HepG2 (cell line): Measurements from ENCODE around the gene KCNMB2. TPM values are rescaled to one million over a fixed set of nuclear protein-coding genes. Genes with fewer than 3 reads are reported as not detected.

Source experiments
- ATAC-seq: fragments of 200-7000 bp; cut with Tn5 transposase; 3 replicates; pipeline ENCODE4 v1.9.1; 2020; ENCODE audit warnings: mild to moderate bottlenecking, moderate library complexity
- BruUV-seq: library from RNA; stranded (reverse); fragments of 400-500 nt; replicated peaks from 2 replicates; lab custom pipeline; 2021; lab: Mats Ljungman, UMichigan
- CTCF ChIA-PET: fragments of 300-600 bp; formaldehyde crosslinking; extraction: SDS; loops from one replicate; lab custom pipeline; 2021; ENCODE audit warnings: low total read pairs, inconsistent platforms, low intra/inter-chr PET ratio; lab: Yijun Ruan, JAX
- POLR2A ChIA-PET: fragments of 350-600 bp; sonication (Branson Sonifier 250); formaldehyde crosslinking; loops from one replicate; lab custom pipeline; 2020; ENCODE audit warnings: antibody characterized with exemption, inconsistent platforms; lab: Yijun Ruan, JAX
- DNase-seq: peaks from one replicate; pipeline ENCODE4 v3.0.0-alpha.2; 2015; ENCODE audit warnings: low spot score
- FAIRE-seq: peaks from 3 replicates; lab custom pipeline; 2011; peaks lifted over from hg19 to GRCh38; lab: Jason Lieb, UNC
- H2AFZ ChIP-seq: one replicate; pipeline ENCODE4 v1.6.1; 2011; ENCODE audit warnings: low read length, inconsistent platforms
- H3K27ac ChIP-seq: fragments of 300-600 bp; 3 replicates; pipeline ENCODE4 v1.8.0; 2011; ENCODE audit warnings: mixed run types, mild to moderate bottlenecking, mixed read lengths, low read length, inconsistent platforms; ENCODE audit not compliant: insufficient read depth; ENCODE audit errors: extremely low read length
- H3K27me3 ChIP-seq, 2 experiments: fragments of 200-600 bp in 1 of 2; 2 replicates in 1 of 2; 3 replicates in 1 of 2; pipeline versions ENCODE4 v1.6.0 to v1.8.0; 2011; ENCODE audit warnings: low read length in 2 of 2, mild to moderate bottlenecking in 2 of 2, moderate library complexity in 2 of 2, inconsistent platforms in 1 of 2; ENCODE audit not compliant: insufficient read depth in 2 of 2, control insufficient read depth in 1 of 2
- H3K36me3 ChIP-seq, 2 experiments: fragments of 200-600 bp in 1 of 2; replicated peaks in 1 of 2; 2 replicates in 1 of 2; 3 replicates in 1 of 2; pipeline versions ENCODE4 v1.5.1 to v1.8.0; 2011; ENCODE audit warnings: low read length in 2 of 2, inconsistent platforms in 1 of 2; ENCODE audit not compliant: insufficient read depth in 2 of 2, control insufficient read depth in 1 of 2
- H3K4me1 ChIP-seq: 2 replicates; pipeline ENCODE4 v1.5.1; 2012; ENCODE audit warnings: low read length, inconsistent platforms; ENCODE audit not compliant: insufficient read depth
- H3K4me2 ChIP-seq: 2 replicates; pipeline ENCODE4 v1.6.0; 2011; ENCODE audit warnings: low read depth, low read length, inconsistent platforms
- H3K4me3 ChIP-seq, 3 experiments: fragments of 200-600 bp in 1 of 3; sonication (generic), shearing (Covaris generic) in 1 of 3; replicated peaks in 1 of 3; 2 replicates each; pipeline ENCODE4 v1.5.1; 2011 to 2016; ENCODE audit warnings: low read length in 3 of 3, inconsistent platforms in 2 of 3, low read depth in 2 of 3, mild to moderate bottlenecking in 2 of 3, control low read depth in 1 of 3, mixed read lengths in 1 of 3; ENCODE audit not compliant: insufficient read depth in 1 of 3
- H3K79me2 ChIP-seq: one replicate; pipeline ENCODE4 v1.6.1; 2011; ENCODE audit warnings: low read length, inconsistent platforms; ENCODE audit not compliant: insufficient read depth
- H3K9ac ChIP-seq: 2 replicates; pipeline ENCODE4 v1.6.0; 2011; ENCODE audit warnings: mild to moderate bottlenecking, low read depth, low read length, inconsistent platforms; ENCODE audit not compliant: insufficient read depth
- H3K9me3 ChIP-seq: 2 replicates; pipeline ENCODE4 v1.5.1; 2012; ENCODE audit warnings: mild to moderate bottlenecking, low read length
- H4K20me1 ChIP-seq: 2 replicates; pipeline ENCODE4 v1.6.0; 2011; ENCODE audit warnings: inconsistent platforms, mild to moderate bottlenecking, low read length, moderate library complexity; ENCODE audit not compliant: insufficient read depth
- CEBPB ChIP-seq: IDR thresholded peaks from 2 replicates; pipeline ENCODE4 v1.6.1; 2011; ENCODE audit warnings: low read depth, low read length, improper control_type of control experiment, borderline replicate concordance
- MTF1 ChIP-seq: sonication (generic); formaldehyde crosslinking; IDR thresholded peaks from 2 replicates; pipeline ENCODE4 v1.5.0; 2020; ENCODE audit warnings: missing genetic modification reagents
- NBN ChIP-seq: fragments of 450-650 bp; conservative IDR thresholded peaks from 2 replicates; pipeline ENCODE4 v1.6.1; 2017
- NFATC3 ChIP-seq: sonication (generic); formaldehyde crosslinking; IDR thresholded peaks from 2 replicates; pipeline ENCODE4 v1.5.1; 2020; ENCODE audit warnings: mild to moderate bottlenecking, missing genetic modification reagents
- ONECUT2 ChIP-seq: sonication (generic); formaldehyde crosslinking; IDR thresholded peaks from 2 replicates; pipeline ENCODE4 v1.4.0; 2020; ENCODE audit warnings: missing genetic modification reagents
- RERE ChIP-seq: IDR thresholded peaks from 2 replicates; pipeline ENCODE4 v1.6.1; 2016; ENCODE audit warnings: low read depth, missing genetic modification reagents, missing compliant biosample characterization
- ZNF746 ChIP-seq: sonication (generic); formaldehyde crosslinking; IDR thresholded peaks from 2 replicates; pipeline ENCODE4 v1.8.0; 2022; ENCODE audit warnings: mild to moderate bottlenecking, missing genetic modification reagents
- WGBS: methylation state at CpG from one replicate; pipeline ENCODE4 v1.1.6; 2017; ENCODE audit warnings: low lambda C conversion rate; 5-methylcytosine and 5-hydroxymethylcytosine counted together
- in situ Hi-C: cut with HindIII; loops from 2 replicates; pipeline ENCODE4 v1.10.0; 2017; ENCODE audit warnings: low pct_unique_long_range_greater_than_20kb; ENCODE audit not compliant: extremely low pct_ligation_motif_present
- intact Hi-C: fragments of 100-400 bp; cut with micrococcal nuclease; formaldehyde crosslinking; loops from one replicate; pipeline ENCODE4 v1.10.0; 2022; ENCODE audit not compliant: unreplicated experiment
- polyA plus RNA-seq, 8 experiments: library from polyadenylated mRNA; depleted of rRNA in 3 of 8; stranded (reverse) in 7 of 8; unstranded in 1 of 8; fragments of >200 nt; fragmentation: Illumina TruSeq in 4 of 8; extraction: Trizol in 4 of 8; gene quantifications; 2 replicates each; pipeline versions ENCODE4 v1.2.1 to v1.2.3, GENCODE V29; 2011 to 2016; ENCODE audit warnings: low read depth in 4 of 8, missing spikeins in 1 of 8, mixed read lengths in 1 of 8; ENCODE audit not compliant: insufficient read depth in 1 of 8
- total RNA-seq, 5 experiments: library from RNA; depleted of rRNA; stranded (reverse); fragments of >200 nt; fragmentation: Illumina TruSeq; extraction: Trizol; gene quantifications; 2 replicates each; pipeline ENCODE4 v1.2.3, GENCODE V29; 2016; ENCODE audit warnings: low read depth in 1 of 5
- TF ChIP-seq, protein P1 (sequence below): sonication (generic); formaldehyde crosslinking; IDR thresholded peaks from 2 replicates; pipeline ENCODE4 v1.4.0; 2020; ENCODE audit warnings: missing genetic modification reagents, borderline replicate concordance
- TF ChIP-seq, protein P2 (sequence below): sonication (generic); formaldehyde crosslinking; IDR thresholded peaks from 2 replicates; pipeline ENCODE4 v1.8.1; 2023; ENCODE audit warnings: mild to moderate bottlenecking, missing genetic modification reagents

Gene KCNMB2
- total and polyA plus RNA-seq, 2 of the 13 experiments (the other 11 are each of a cell fraction or from before 2014, with no cell fraction given) = not detected

GRCh38 chr3:178540184-178540583 lies 3.9 kb downstream of the KCNMB2 start:
- Histone ChIP-seq H4K20me1 (no peaks in the 10 kb centered on the region), H3K4me2 (no peak overlapping the region), H3K27ac (no peak overlapping the region), H3K4me1 (no peaks in the 10 kb centered on the region), H2AFZ (no peak overlapping the region), H3K79me2 (no peaks in the 10 kb centered on the region), H3K4me3 (no peak overlapping the region), H3K36me3 (no peaks in the 10 kb centered on the region), H3K9me3 (no peaks in the 10 kb centered on the region), H3K27me3 (peaks cover 0 to 5% of the 10 kb centered on the region in 2 experiments; a peak in 1 of 5 replicates), H3K9ac (no peak overlapping the region)
- CTCF ChIA-PET = no interaction called here
- DNase-seq (no peak), ATAC-seq (no peak), FAIRE-seq (no peak)
- BruUV-seq = no TSS peak
- intact Hi-C loops (no loop called here), in situ Hi-C loops (no loop called here)
- TF ChIP-seq NBN = no peak
- no peak for TF ChIP-seq NFATC3 (CRISPR knock-in tag)
- TF ChIP-seq, protein P1, sequence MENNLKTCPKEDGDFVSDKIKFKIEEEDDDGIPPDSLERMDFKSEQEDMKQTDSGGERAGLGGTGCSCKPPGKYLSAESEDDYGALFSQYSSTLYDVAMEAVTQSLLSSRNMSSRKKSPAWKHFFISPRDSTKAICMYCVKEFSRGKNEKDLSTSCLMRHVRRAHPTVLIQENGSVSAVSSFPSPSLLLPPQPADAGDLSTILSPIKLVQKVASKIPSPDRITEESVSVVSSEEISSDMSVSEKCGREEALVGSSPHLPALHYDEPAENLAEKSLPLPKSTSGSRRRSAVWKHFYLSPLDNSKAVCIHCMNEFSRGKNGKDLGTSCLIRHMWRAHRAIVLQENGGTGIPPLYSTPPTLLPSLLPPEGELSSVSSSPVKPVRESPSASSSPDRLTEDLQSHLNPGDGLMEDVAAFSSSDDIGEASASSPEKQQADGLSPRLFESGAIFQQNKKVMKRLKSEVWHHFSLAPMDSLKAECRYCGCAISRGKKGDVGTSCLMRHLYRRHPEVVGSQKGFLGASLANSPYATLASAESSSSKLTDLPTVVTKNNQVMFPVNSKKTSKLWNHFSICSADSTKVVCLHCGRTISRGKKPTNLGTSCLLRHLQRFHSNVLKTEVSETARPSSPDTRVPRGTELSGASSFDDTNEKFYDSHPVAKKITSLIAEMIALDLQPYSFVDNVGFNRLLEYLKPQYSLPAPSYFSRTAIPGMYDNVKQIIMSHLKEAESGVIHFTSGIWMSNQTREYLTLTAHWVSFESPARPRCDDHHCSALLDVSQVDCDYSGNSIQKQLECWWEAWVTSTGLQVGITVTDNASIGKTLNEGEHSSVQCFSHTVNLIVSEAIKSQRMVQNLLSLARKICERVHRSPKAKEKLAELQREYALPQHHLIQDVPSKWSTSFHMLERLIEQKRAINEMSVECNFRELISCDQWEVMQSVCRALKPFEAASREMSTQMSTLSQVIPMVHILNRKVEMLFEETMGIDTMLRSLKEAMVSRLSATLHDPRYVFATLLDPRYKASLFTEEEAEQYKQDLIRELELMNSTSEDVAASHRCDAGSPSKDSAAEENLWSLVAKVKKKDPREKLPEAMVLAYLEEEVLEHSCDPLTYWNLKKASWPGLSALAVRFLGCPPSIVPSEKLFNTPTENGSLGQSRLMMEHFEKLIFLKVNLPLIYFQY (CRISPR knock-in tag) = no peak
- TF ChIP-seq RERE (CRISPR knock-in tag) = no peak
- TF ChIP-seq MTF1 (CRISPR knock-in tag) = no peak
- no peak for TF ChIP-seq ZNF746
- TF ChIP-seq ONECUT2 = no peak
- TF ChIP-seq CEBPB = no peak
- TF ChIP-seq, protein P2, sequence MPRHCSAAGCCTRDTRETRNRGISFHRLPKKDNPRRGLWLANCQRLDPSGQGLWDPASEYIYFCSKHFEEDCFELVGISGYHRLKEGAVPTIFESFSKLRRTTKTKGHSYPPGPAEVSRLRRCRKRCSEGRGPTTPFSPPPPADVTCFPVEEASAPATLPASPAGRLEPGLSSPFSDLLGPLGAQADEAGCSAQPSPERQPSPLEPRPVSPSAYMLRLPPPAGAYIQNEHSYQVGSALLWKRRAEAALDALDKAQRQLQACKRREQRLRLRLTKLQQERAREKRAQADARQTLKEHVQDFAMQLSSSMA (CRISPR knock-in tag) = no peak
- 0% methylated on average over 3 of the region's 3 CpGs for WGBS
- POLR2A ChIA-PET = no interaction called here
